ENCODE results near the gene NLRP9. TPM values are rescaled to one million over a fixed set of nuclear protein-coding genes. Genes with fewer than 3 reads are reported as not detected.

The NLRP9 gene
- total and polyA plus RNA-seq, 2 of the 4 experiments (the other 2 are of a cell fraction), result not detected

GRCh38 chr19:55766466-55766865 is 28.3 kb upstream of the NLRP9 start:
- H3K56ac ChIP-seq (ENCODE audit: extremely low read depth, insufficient read depth, low read length), result no peak overlapping the region
- ATAC-seq (ENCODE audit: low read depth) (no peak), DNase-seq (no peak)
- H3K9me1 ChIP-seq (ENCODE audit: insufficient read depth, low read length), result no peaks in the 10 kb centered on the region
- ChIA-PET CTCF (no interaction called here), POLR2A (ENCODE audit: unreplicated experiment) (no interaction called here)
- no peaks in the 10 kb centered on the region for H3K27me3 ChIP-seq (ENCODE audit: control insufficient read depth, insufficient read depth, low read length)
- H3K4me1 ChIP-seq (ENCODE audit: control insufficient read depth, insufficient read depth, low read length), result no peaks in the 10 kb centered on the region
- no peak overlapping the region for H3K4ac ChIP-seq (ENCODE audit: low read depth, low read length)
- no peak for TF ChIP-seq ELK1 (IDR thresholded peaks at IDR 0.05; ENCODE audit: borderline replicate concordance, low read depth, low read length)
- TF ChIP-seq RAD21 (IDR thresholded peaks at IDR 0.05; ENCODE audit: low read length), result no peak
- no peak for TF ChIP-seq CTCF (conservative IDR thresholded peaks at IDR 0.05; ENCODE audit: low read depth, low read length)
- TF ChIP-seq POLR2A (IDR thresholded peaks at IDR 0.05; ENCODE audit: low read depth, low read length), result no peak
- TF ChIP-seq MAZ (IDR thresholded peaks at IDR 0.05; ENCODE audit: borderline replicate concordance, low read depth, low read length), result no peak
- TF ChIP-seq MAFK (IDR thresholded peaks at IDR 0.05; ENCODE audit: low read depth, low read length), result no peak
- TF ChIP-seq RFX5 (IDR thresholded peaks at IDR 0.05; ENCODE audit: low read depth, low read length), result no peak
- TF ChIP-seq CHD1 (IDR thresholded peaks at IDR 0.05; ENCODE audit: low read depth, low read length), result no peak
- TF ChIP-seq RCOR1 (IDR thresholded peaks at IDR 0.05; ENCODE audit: insufficient replicate concordance, low read length), result no peak
- no peak overlapping the region for H2AK9ac ChIP-seq (replicated peaks; ENCODE audit: low read depth, low read length, poor library complexity)
- H2BK120ac ChIP-seq (ENCODE audit: low read depth, low read length), result no peak overlapping the region
- H2BK15ac ChIP-seq (ENCODE audit: low read depth, low read length), result no peak overlapping the region
- no peak overlapping the region for H2AK5ac ChIP-seq (ENCODE audit: low read depth, low read length)
- no peak overlapping the region for H3K18ac ChIP-seq (ENCODE audit: low read depth, low read length)
- H2BK5ac ChIP-seq (ENCODE audit: low read depth, low read length, poor library complexity, severe bottlenecking), result no peak overlapping the region
- H2AFZ ChIP-seq (replicated peaks; ENCODE audit: low read length, poor library complexity), result no peak overlapping the region
- H4K91ac ChIP-seq (ENCODE audit: insufficient read depth, low read depth, low read length), result no peak overlapping the region
- H2BK20ac ChIP-seq (ENCODE audit: low read depth, low read length), result no peak overlapping the region
- no peak overlapping the region for H3K4me2 ChIP-seq (ENCODE audit: low read depth, low read length)
- H3K27ac ChIP-seq (ENCODE audit: insufficient read depth, low read length), result no peak overlapping the region
- in situ Hi-C loops (cut with MboI; ENCODE audit: low sequenced_read_pairs), result no loop called here
- 51% methylated on average over 3 of the region's 7 CpGs; no CpG with 5 or more reads in 1 of the 2 experiments for WGBS, 2 experiments (ENCODE audit: extremely low coverage in 2 of 2, insufficient read length in 1 of 2)
- intact Hi-C loops (cut with micrococcal nuclease), result no loop called here
- no TSS peak for BruUV-seq (replicated peaks)
- H3K36me3 ChIP-seq (ENCODE audit: control insufficient read depth, insufficient read depth, low read length), result no peaks in the 10 kb centered on the region
- H4K5ac ChIP-seq (ENCODE audit: low read depth, low read length), result no peak overlapping the region
- H3K14ac ChIP-seq (replicated peaks; ENCODE audit: low read depth, low read length), result no peak overlapping the region
- no peak overlapping the region for H4K8ac ChIP-seq (ENCODE audit: low read depth in 2 of 2, low read length in 2 of 2)
- H4K20me1 ChIP-seq (ENCODE audit: insufficient read depth, low read length), result no peaks in the 10 kb centered on the region
- peaks cover 7% of the 10 kb centered on the region for H3K9me3 ChIP-seq (ENCODE audit: control insufficient read depth, insufficient read depth, low read length)
- H3K23ac ChIP-seq (ENCODE audit: low read depth, low read length), result no peak overlapping the region
- H3K4me3 ChIP-seq (ENCODE audit: insufficient read depth, low read depth, low read length), result no peak overlapping the region
- H3K9ac ChIP-seq (ENCODE audit: low read depth, low read length), result no peak overlapping the region
- no peaks in the 10 kb centered on the region for H3K79me1 ChIP-seq (ENCODE audit: low read depth in 1 of 2, low read length in 2 of 2)
- dilution Hi-C loops (cut with HindIII; ENCODE audit: low sequenced_read_pairs, unreplicated experiment), result no loop called here

Measured in IMR-90 (cell line).